SK-N-SH (cell line): ENCODE results near the gene TLX3. TPM values are rescaled to one million over a fixed set of nuclear protein-coding genes. Genes with fewer than 3 reads are reported as not detected.

Source experiments
- CTCF ChIA-PET: fragments of 300-600, 350-600 bp; formaldehyde crosslinking; extraction: SDS; loops from one replicate; lab custom pipeline; 2021; lab: Yijun Ruan, JAX
- POLR2A ChIA-PET: fragments of 350-600 bp; sonication (Branson Sonifier 250); formaldehyde crosslinking; extraction: SDS; loops from one replicate; lab custom pipeline; 2020; ENCODE audit warnings: antibody characterized with exemption, inconsistent platforms; lab: Yijun Ruan, JAX
- DNase-seq: peaks from one replicate; pipeline ENCODE4 v3.0.0; 2012
- H2AFZ ChIP-seq: fragments of 200-600 bp; sonication (generic); 2 replicates; pipeline ENCODE4 v1.8.1; 2016; ENCODE audit warnings: antibody characterized with exemption, mild to moderate bottlenecking, low read depth
- H3F3A ChIP-seq: fragments of 200-600 bp; sonication (generic); replicated peaks from 2 replicates; pipeline ENCODE3; 2016; ENCODE audit warnings: antibody characterized with exemption, mild to moderate bottlenecking; ENCODE audit not compliant: insufficient read depth
- H3K27ac ChIP-seq, 2 experiments: fragments of 200-500 bp in 1 of 2; fragments of 200-600 bp in 1 of 2; sonication (Bioruptor generic) in 1 of 2; sonication (generic), shearing (Covaris generic) in 1 of 2; 2 replicates each; pipeline versions ENCODE4 v1.5.1 to v1.6.1; 2014 to 2016; ENCODE audit warnings: low read depth in 2 of 2, inconsistent platforms in 1 of 2, low read length in 1 of 2, mild to moderate bottlenecking in 1 of 2, mixed read lengths in 1 of 2
- H3K27me3 ChIP-seq: fragments of 200-600 bp; sonication (generic), shearing (Covaris generic); 2 replicates; pipeline ENCODE4 v1.6.1; 2016; ENCODE audit warnings: mixed run types; ENCODE audit not compliant: insufficient read depth
- H3K36me3 ChIP-seq, 2 experiments: fragments of 200-500 bp in 1 of 2; fragments of 200-600 bp in 1 of 2; sonication (Bioruptor generic) in 1 of 2; sonication (generic) in 1 of 2; replicated peaks in 1 of 2; 2 replicates each; pipeline versions ENCODE3 to v1.5.1; 2014 to 2016; ENCODE audit warnings: low read length in 1 of 2, mild to moderate bottlenecking in 1 of 2; ENCODE audit not compliant: insufficient read depth in 2 of 2, control insufficient read depth in 1 of 2
- H3K4me1 ChIP-seq, 2 experiments: fragments of 200-500 bp in 1 of 2; fragments of 200-600 bp in 1 of 2; sonication (Bioruptor generic) in 1 of 2; sonication (generic), shearing (Covaris generic) in 1 of 2; 2 replicates each; pipeline versions ENCODE4 v1.5.1 to v1.6.1; 2014 to 2016; ENCODE audit warnings: low read depth in 1 of 2, low read length in 1 of 2, mixed run types in 1 of 2; ENCODE audit not compliant: insufficient read depth in 2 of 2, control insufficient read depth in 1 of 2
- H3K4me2 ChIP-seq: fragments of 200-600 bp; sonication (generic), shearing (Covaris generic); 2 replicates; pipeline ENCODE4 v1.6.1; 2017; ENCODE audit warnings: mixed run types
- H3K4me3 ChIP-seq, 2 experiments: fragments of 200-500 bp in 1 of 2; fragments of 200-600 bp in 1 of 2; sonication (Bioruptor generic) in 1 of 2; sonication (generic), shearing (Covaris generic) in 1 of 2; 2 replicates each; pipeline versions ENCODE4 v1.5.1 to v1.8.1; 2014 to 2016; ENCODE audit warnings: low read depth in 2 of 2, inconsistent platforms in 1 of 2, low read length in 1 of 2, mild to moderate bottlenecking in 1 of 2, mixed read lengths in 1 of 2, moderate library complexity in 1 of 2
- H3K79me2 ChIP-seq: fragments of 200-600 bp; sonication (generic); 2 replicates; pipeline ENCODE4 v1.8.1; 2017; ENCODE audit warnings: mild to moderate bottlenecking; ENCODE audit not compliant: insufficient read depth
- H3K9ac ChIP-seq: fragments of 200-600 bp; sonication (generic); 2 replicates; pipeline ENCODE4 v1.6.1; 2017; ENCODE audit warnings: mixed run types
- H3K9me2 ChIP-seq: fragments of 200-600 bp; sonication (generic); 2 replicates; pipeline ENCODE4 v1.6.1; 2017; ENCODE audit warnings: mixed run types
- H3K9me3 ChIP-seq: fragments of 200-600 bp; sonication (generic); 2 replicates; pipeline ENCODE4 v1.6.1; 2017; ENCODE audit warnings: mixed run types, mild to moderate bottlenecking, moderate library complexity
- H4K20me1 ChIP-seq: fragments of 200-600 bp; sonication (generic); 2 replicates; pipeline ENCODE4 v1.6.1; 2017; ENCODE audit warnings: mild to moderate bottlenecking, mixed run types; ENCODE audit not compliant: insufficient read depth
- CTCF ChIP-seq: fragments of 200-600 bp; sonication (generic); IDR thresholded peaks from 2 replicates; pipeline ENCODE4 v1.6.1; 2017; ENCODE audit warnings: antibody characterized with exemption, mild to moderate bottlenecking, moderate library complexity
- EZH2phosphoT487 ChIP-seq: fragments of 200-600 bp; sonication (generic); IDR thresholded peaks from 2 replicates; pipeline ENCODE4 v1.6.1; 2017; ENCODE audit warnings: low read depth, mixed run types, mild to moderate bottlenecking, antibody characterized with exemption, moderate library complexity, borderline replicate concordance
- GABPA ChIP-seq: IDR thresholded peaks from 2 replicates; pipeline ENCODE4 v1.4.0; 2012; ENCODE audit warnings: low read depth, mild to moderate bottlenecking
- GATA2 ChIP-seq: sonication (generic); formaldehyde crosslinking; IDR thresholded peaks from 2 replicates; pipeline ENCODE4 v1.5.0; 2020; ENCODE audit warnings: mild to moderate bottlenecking, missing genetic modification reagents
- JUND ChIP-seq: IDR thresholded peaks from 2 replicates; pipeline ENCODE4 v1.4.0; 2012
- MXI1 ChIP-seq: IDR thresholded peaks from 2 replicates; pipeline ENCODE4 v1.6.1; 2012; ENCODE audit warnings: mild to moderate bottlenecking, low read depth, low read length, improper control_type of control experiment
- NFIC ChIP-seq: IDR thresholded peaks from 2 replicates; pipeline ENCODE4 v1.4.0; 2012; ENCODE audit warnings: borderline replicate concordance
- PBX3 ChIP-seq: IDR thresholded peaks from 2 replicates; pipeline ENCODE4; 2012
- RFX5 ChIP-seq: IDR thresholded peaks from 2 replicates; pipeline ENCODE4 v1.6.1; 2012; ENCODE audit warnings: mild to moderate bottlenecking, improper control_type of control experiment, low read length
- RXRA ChIP-seq: IDR thresholded peaks from 2 replicates; pipeline ENCODE4 v1.4.0; 2012; ENCODE audit warnings: low read depth, mild to moderate bottlenecking, borderline replicate concordance
- SIN3A ChIP-seq: IDR thresholded peaks from 2 replicates; pipeline ENCODE4 v1.6.1; 2012; ENCODE audit warnings: low read depth, mild to moderate bottlenecking, low read length, moderate library complexity, borderline replicate concordance
- SMC3 ChIP-seq: IDR thresholded peaks from 2 replicates; pipeline ENCODE4 v1.6.1; 2012; ENCODE audit warnings: low read depth, low read length, improper control_type of control experiment
- TEAD4 ChIP-seq: IDR thresholded peaks from 2 replicates; pipeline ENCODE4 v1.4.0; 2012; ENCODE audit warnings: mild to moderate bottlenecking, borderline replicate concordance; ENCODE audit not compliant: insufficient read depth
- ZBTB33 ChIP-seq: IDR thresholded peaks from 2 replicates; pipeline ENCODE4 v1.4.0; 2012; ENCODE audit warnings: low read depth, borderline replicate concordance
- WGBS: methylation state at CpG from one replicate; pipeline ENCODE4 v1.1.6; 2017; ENCODE audit warnings: low lambda C conversion rate; 5-methylcytosine and 5-hydroxymethylcytosine counted together
- polyA plus RNA-seq, 3 experiments: library from polyadenylated mRNA; depleted of rRNA; stranded (reverse); fragments of >200 nt; gene quantifications; 2 replicates each; pipeline ENCODE4 v1.2.3, GENCODE V29; 2012

TLX3 gene
- polyA plus RNA-seq, 1 of the 3 experiments (the other 2 are of a cell fraction) = 4.7 TPM

- no peaks in the 10 kb centered on the region for H4K20me1 ChIP-seq
- no peak overlapping the region; a peak in 1 of 4 replicates for H3K27ac ChIP-seq
- no peaks in the 10 kb centered on the region for H3K9me2 ChIP-seq
- ChIA-PET CTCF (interaction anchor here (0.9 kb wide), 1 partner anchor 567 kb away, joined by 3 read pairs; no protein-coding TSS in a partner anchor), POLR2A (no interaction called here)
- peaks cover 0 to 30% of the 10 kb centered on the region in 2 experiments; a peak in 1 of 4 replicates for H3K4me1 ChIP-seq
- 93% methylated on average over 59 of the region's 74 CpGs for WGBS
- H3K4me2 ChIP-seq = no peak overlapping the region
- no peak overlapping the region; a peak in 1 of 4 replicates for H3K4me3 ChIP-seq
- H3K27me3 ChIP-seq = no peaks in the 10 kb centered on the region; the same call in 1 of the 2 replicates
- no peaks in the 10 kb centered on the region for H3K36me3 ChIP-seq
- H2AFZ ChIP-seq = no peak overlapping the region
- TF ChIP-seq RXRA = no peak
- no peak for TF ChIP-seq CTCF
- no peak overlapping the region for H3K9ac ChIP-seq
- H3F3A ChIP-seq = no peaks in the 10 kb centered on the region
- H3K79me2 ChIP-seq = peaks cover 8% of the 10 kb centered on the region; the same call in 1 of the 2 replicates
- H3K9me3 ChIP-seq = no peaks in the 10 kb centered on the region
- DNase-seq = no peak
Measured at GRCh38 chr5:171312129-171312974, 3.3 kb downstream of the TLX3 start.

GRCh38 chr5:171313481-171314206 is 4.6 kb downstream of the TLX3 start:
- no peak overlapping the region for H2AFZ ChIP-seq
- H3K9me2 ChIP-seq = no peaks in the 10 kb centered on the region
- no peaks in the 10 kb centered on the region for H4K20me1 ChIP-seq
- no peak for TF ChIP-seq PBX3
- no peak for TF ChIP-seq EZH2phosphoT487
- no peak for TF ChIP-seq MXI1
- no peak for TF ChIP-seq TEAD4
- no peak for TF ChIP-seq GABPA
- no peak for TF ChIP-seq SIN3A
- TF ChIP-seq RFX5 = no peak
- TF ChIP-seq RXRA = no peak
- TF ChIP-seq SMC3 = no peak
- no peak for TF ChIP-seq JUND
- TF ChIP-seq GATA2 = no peak
- TF ChIP-seq NFIC = no peak
- TF ChIP-seq ZBTB33 = no peak
- TF ChIP-seq, all 33 proteins: peak for 0
- H3K36me3 ChIP-seq = no peaks in the 10 kb centered on the region
- H3K4me3 ChIP-seq = no peak overlapping the region
- ChIA-PET POLR2A (no interaction called here), CTCF (no interaction called here)
- no peaks in the 10 kb centered on the region for H3K9me3 ChIP-seq
- no peak overlapping the region for H3K27ac ChIP-seq
- H3K79me2 ChIP-seq = peaks cover 8% of the 10 kb centered on the region; the same call in 1 of the 2 replicates
- H3K9ac ChIP-seq = no peak overlapping the region
- 93% methylated on average over 37 of the region's 37 CpGs for WGBS
- no peak for DNase-seq
- H3K4me1 ChIP-seq = peaks cover 0 to 30% of the 10 kb centered on the region in 2 experiments; a peak in 1 of 4 replicates
- H3F3A ChIP-seq = no peaks in the 10 kb centered on the region
- H3K27me3 ChIP-seq = no peaks in the 10 kb centered on the region
- no peak overlapping the region for H3K4me2 ChIP-seq
